GM12873 (cell line): Measurements from ENCODE around the gene SCYL1.

Experiments
- CTCF ChIP-seq: IDR thresholded peaks from 2 replicates; pipeline ENCODE4 v1.5.1; 2012; ENCODE audit warnings: low read depth, mild to moderate bottlenecking, moderate library complexity, low read length, control low read depth; ENCODE audit not compliant: insufficient read depth; ENCODE audit errors: missing control alignments

Gene SCYL1

GRCh38 chr11:65574811-65575567, 50.1 kb downstream of the SCYL1 start:
- no peak for TF ChIP-seq CTCF

- TF ChIP-seq CTCF, result no peak
Observed at GRCh38 chr11:65575568-65576231, 50.8 kb downstream of the SCYL1 start, which contains the start of gene EHBP1L1. TSS of gene EHBP1L1 (plus strand) at chr11:65576053. CDS start at chr11:65576303, 250 bp downstream.

GRCh38 chr11:65576232-65576866, 51.5 kb downstream of the SCYL1 start:
- TF ChIP-seq CTCF, result no peak

DNA sequence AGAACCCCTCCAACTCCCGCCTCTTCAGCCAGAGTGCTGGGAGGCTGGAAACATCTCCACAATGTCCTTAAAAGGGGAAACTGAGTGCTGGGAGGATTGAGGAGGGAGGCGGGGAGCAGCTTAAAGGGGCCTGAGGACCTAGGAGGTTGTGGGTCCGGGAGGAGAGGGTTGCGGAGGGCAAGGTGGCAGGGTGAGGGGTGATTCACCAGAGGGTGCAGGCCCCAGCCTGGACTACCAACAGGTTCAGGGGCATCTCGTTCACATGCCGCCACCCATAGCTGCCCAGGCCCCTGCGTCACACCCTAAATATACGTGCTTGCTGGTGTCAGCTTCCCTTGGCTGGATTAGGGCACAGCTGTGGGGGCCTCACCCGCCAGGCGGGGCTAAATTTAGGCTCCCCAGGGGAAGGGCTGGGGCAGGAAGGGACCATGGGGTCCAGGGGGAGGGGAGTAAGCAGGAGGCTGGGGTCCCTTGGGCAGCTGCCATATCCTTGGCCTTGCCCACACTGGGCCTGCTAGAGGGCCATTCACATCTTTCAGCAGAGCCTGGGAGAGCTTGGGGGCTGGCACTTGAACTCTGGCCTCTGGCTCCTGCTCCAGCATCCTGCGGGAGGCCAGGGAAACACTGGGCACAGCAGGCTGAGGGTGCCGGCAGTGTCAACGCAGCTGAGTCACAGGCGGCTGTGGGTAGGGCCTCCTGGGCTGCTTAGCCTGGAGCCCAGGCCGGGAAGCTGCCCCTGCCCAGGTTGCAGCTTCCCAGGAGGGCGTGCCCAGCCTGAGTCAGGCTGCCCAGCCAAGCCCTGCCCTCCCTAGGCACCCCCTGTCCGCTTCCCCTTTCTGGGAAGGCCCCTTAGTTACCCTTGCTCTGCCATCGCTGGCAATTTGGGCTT, 52.2 kb downstream of the SCYL1 start:
- TF ChIP-seq CTCF, result no peak

GRCh38 chr11:65577756-65578109, 52.9 kb downstream of the SCYL1 start:
- TF ChIP-seq CTCF, result no peak

- no peak for TF ChIP-seq CTCF
Observed at GRCh38 chr11:65578134-65578533, 53.3 kb downstream of the SCYL1 start.
